Measurements from ENCODE around the gene LMNA.
A peak's percentile ranks its signal among the peaks of the same experiment; 100 is the strongest.

Gene LMNA

GRCh38 chr1:156144742-156145141, 30.2 kb downstream of the LMNA start:
- Histone ChIP-seq H3K9me2 (replicated peaks; ENCODE audit: low read depth, low read length) (no peaks in the 10 kb centered on the region), H3K9me3 (ENCODE audit: insufficient read depth, low read depth, low read length) (no peaks in the 10 kb centered on the region), H4K20me1 (ENCODE audit: insufficient read depth, low read length, poor library complexity, severe bottlenecking) (no peaks in the 10 kb centered on the region), H3K79me2 (ENCODE audit: insufficient read depth, low read length) (no peaks in the 10 kb centered on the region), H3K4me2 (ENCODE audit: low read depth, low read length, poor library complexity, severe bottlenecking) (no peak overlapping the region), H3K36me3 (ENCODE audit: insufficient read depth, low read length) (no peaks in the 10 kb centered on the region), H3F3A (ENCODE audit: low read depth) (no peaks in the 10 kb centered on the region), H3K9ac (ENCODE audit: low read depth, low read length, poor library complexity, severe bottlenecking) (no peak overlapping the region), H3K4me1 (ENCODE audit: insufficient read depth, low read length, poor library complexity, severe bottlenecking) (peaks cover 25% of the 10 kb centered on the region), H3K4me3 (ENCODE audit: low read length, poor library complexity, severe bottlenecking) (no peak overlapping the region), H2AFZ (ENCODE audit: low read length) (no peak overlapping the region), H3K27me3 (ENCODE audit: insufficient read depth, low read length, poor library complexity, severe bottlenecking) (no peaks in the 10 kb centered on the region)
- TF ChIP-seq EZH2phosphoT487 (IDR thresholded peaks at IDR 0.05; ENCODE audit: borderline replicate concordance): no peak
- TF ChIP-seq, protein P1, sequence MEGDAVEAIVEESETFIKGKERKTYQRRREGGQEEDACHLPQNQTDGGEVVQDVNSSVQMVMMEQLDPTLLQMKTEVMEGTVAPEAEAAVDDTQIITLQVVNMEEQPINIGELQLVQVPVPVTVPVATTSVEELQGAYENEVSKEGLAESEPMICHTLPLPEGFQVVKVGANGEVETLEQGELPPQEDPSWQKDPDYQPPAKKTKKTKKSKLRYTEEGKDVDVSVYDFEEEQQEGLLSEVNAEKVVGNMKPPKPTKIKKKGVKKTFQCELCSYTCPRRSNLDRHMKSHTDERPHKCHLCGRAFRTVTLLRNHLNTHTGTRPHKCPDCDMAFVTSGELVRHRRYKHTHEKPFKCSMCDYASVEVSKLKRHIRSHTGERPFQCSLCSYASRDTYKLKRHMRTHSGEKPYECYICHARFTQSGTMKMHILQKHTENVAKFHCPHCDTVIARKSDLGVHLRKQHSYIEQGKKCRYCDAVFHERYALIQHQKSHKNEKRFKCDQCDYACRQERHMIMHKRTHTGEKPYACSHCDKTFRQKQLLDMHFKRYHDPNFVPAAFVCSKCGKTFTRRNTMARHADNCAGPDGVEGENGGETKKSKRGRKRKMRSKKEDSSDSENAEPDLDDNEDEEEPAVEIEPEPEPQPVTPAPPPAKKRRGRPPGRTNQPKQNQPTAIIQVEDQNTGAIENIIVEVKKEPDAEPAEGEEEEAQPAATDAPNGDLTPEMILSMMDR (conservative IDR thresholded peaks at IDR 0.05; ENCODE audit: low read length): no peak

DNA sequence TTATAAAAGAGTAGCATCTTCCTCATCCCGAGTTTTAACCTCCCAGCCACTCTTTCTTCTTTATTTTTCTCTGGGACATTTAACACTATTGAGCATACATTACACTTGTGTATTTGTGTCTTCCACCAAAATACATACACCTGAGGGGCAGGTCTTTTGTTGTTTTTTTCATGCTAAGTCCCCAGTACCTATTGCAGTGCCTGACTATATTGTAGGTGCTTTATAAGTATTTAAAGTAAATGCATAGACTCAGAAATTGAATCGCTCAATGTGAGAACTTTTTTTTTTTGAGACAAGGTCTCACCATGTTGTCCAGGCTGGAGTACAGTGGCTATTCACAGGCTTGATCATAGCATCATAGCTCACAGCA, 31.1 kb downstream of the LMNA start:
- H4K20me1 ChIP-seq (ENCODE audit: insufficient read depth, low read length, poor library complexity, severe bottlenecking): no peaks in the 10 kb centered on the region
- H3K27me3 ChIP-seq (ENCODE audit: insufficient read depth, low read length, poor library complexity, severe bottlenecking): no peaks in the 10 kb centered on the region
- H3K9me3 ChIP-seq (ENCODE audit: insufficient read depth, low read depth, low read length): no peaks in the 10 kb centered on the region
- no peaks in the 10 kb centered on the region for H3K79me2 ChIP-seq (ENCODE audit: insufficient read depth, low read length)
- TF ChIP-seq, protein P1 (conservative IDR thresholded peaks at IDR 0.05; ENCODE audit: low read length): no peak
- no peak for TF ChIP-seq EZH2phosphoT487 (IDR thresholded peaks at IDR 0.05; ENCODE audit: borderline replicate concordance)
- no peaks in the 10 kb centered on the region for H3K36me3 ChIP-seq (ENCODE audit: insufficient read depth, low read length)
- no peak overlapping the region for H3K9ac ChIP-seq (ENCODE audit: low read depth, low read length, poor library complexity, severe bottlenecking)
- H3K4me2 ChIP-seq (ENCODE audit: low read depth, low read length, poor library complexity, severe bottlenecking): peak overlapping the region; percentile 54
- H3F3A ChIP-seq (ENCODE audit: low read depth): no peaks in the 10 kb centered on the region
- H3K9me2 ChIP-seq (replicated peaks; ENCODE audit: low read depth, low read length): no peaks in the 10 kb centered on the region
- H2AFZ ChIP-seq (ENCODE audit: low read length): 0 out of 2 replicates have a peak overlapping the region, but pooled peaks have one; percentile 78
- H3K4me3 ChIP-seq (ENCODE audit: low read length, poor library complexity, severe bottlenecking): no peak overlapping the region
- H3K4me1 ChIP-seq (ENCODE audit: insufficient read depth, low read length, poor library complexity, severe bottlenecking): peaks cover 25% of the 10 kb centered on the region

DNA sequence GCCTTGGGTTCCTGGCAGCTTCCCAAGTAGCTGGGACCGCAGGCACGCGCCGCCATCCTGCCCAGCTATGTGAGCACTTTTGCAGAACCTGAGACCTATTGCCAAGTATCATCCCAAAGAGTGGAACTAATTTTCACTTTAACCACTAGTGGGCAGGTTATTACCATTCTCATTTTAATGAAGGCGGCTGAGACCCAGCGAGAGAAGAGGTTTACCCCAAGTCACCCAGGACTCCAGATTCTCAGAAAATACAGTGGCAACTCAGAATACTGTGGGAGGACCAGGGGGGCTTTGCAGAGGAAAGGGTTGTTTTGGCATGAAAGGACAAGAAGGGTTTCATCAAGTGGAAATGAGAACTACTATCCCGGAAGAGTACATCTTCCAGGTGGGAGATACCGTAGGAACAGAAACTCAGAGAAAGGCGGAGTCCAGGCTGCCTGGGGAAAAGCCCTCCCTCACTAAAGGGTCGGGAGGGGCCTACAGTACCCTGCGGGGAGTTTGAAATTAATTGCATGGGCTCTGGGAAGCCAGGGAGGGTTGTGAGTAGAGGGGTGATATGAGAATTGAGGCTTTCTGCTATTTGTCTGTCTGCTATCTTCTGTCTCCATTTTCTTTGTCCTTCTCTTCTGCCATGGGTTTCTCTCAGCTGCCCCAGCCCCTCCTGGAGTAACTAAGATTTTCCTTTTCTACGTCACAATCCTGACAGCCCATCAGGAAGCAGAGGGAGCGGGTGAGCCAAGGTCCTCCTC, 31.7 kb downstream of the LMNA start:
- TF ChIP-seq, protein P1 (conservative IDR thresholded peaks at IDR 0.05; ENCODE audit: low read length): peak; percentile 82
- TF ChIP-seq EZH2phosphoT487 (IDR thresholded peaks at IDR 0.05; ENCODE audit: borderline replicate concordance): no peak
- no peaks in the 10 kb centered on the region for H4K20me1 ChIP-seq (ENCODE audit: insufficient read depth, low read length, poor library complexity, severe bottlenecking)
- no peaks in the 10 kb centered on the region for H3K27me3 ChIP-seq (ENCODE audit: insufficient read depth, low read length, poor library complexity, severe bottlenecking)
- no peaks in the 10 kb centered on the region for H3K79me2 ChIP-seq (ENCODE audit: insufficient read depth, low read length)
- H3F3A ChIP-seq (ENCODE audit: low read depth): no peaks in the 10 kb centered on the region
- no peaks in the 10 kb centered on the region for H3K36me3 ChIP-seq (ENCODE audit: insufficient read depth, low read length)
- H3K4me3 ChIP-seq (ENCODE audit: low read length, poor library complexity, severe bottlenecking): peak overlapping the region; percentile 16
- peak overlapping the region; percentile 78 for H2AFZ ChIP-seq (ENCODE audit: low read length)
- peaks cover 25% of the 10 kb centered on the region for H3K4me1 ChIP-seq (ENCODE audit: insufficient read depth, low read length, poor library complexity, severe bottlenecking)
- H3K4me2 ChIP-seq (ENCODE audit: low read depth, low read length, poor library complexity, severe bottlenecking): peak overlapping the region; percentile 54
- no peaks in the 10 kb centered on the region for H3K9me2 ChIP-seq (replicated peaks; ENCODE audit: low read depth, low read length)
- H3K9ac ChIP-seq (ENCODE audit: low read depth, low read length, poor library complexity, severe bottlenecking): peak overlapping the region; percentile 24
- H3K9me3 ChIP-seq (ENCODE audit: insufficient read depth, low read depth, low read length): no peaks in the 10 kb centered on the region

Measured in Loucy (cell line).